ENCODE results near the gene CLIP1. TPM values are rescaled to one million over a fixed set of nuclear protein-coding genes. Genes with fewer than 3 reads are reported as not detected.

The CLIP1 gene
- total and polyA plus RNA-seq, 2 of the 4 experiments (the other 2 are of a cell fraction): 38.0 to 54.8 TPM

GRCh38 chr12:122238861-122239260 lies 183.6 kb downstream of the CLIP1 start:
- Histone ChIP-seq H2AFZ (replicated peaks; ENCODE audit: low read length, poor library complexity) (no peak overlapping the region), H2BK20ac (ENCODE audit: low read depth, low read length) (no peak overlapping the region), H3K56ac (ENCODE audit: extremely low read depth, insufficient read depth, low read length) (no peak overlapping the region), H2BK5ac (ENCODE audit: low read depth, low read length, poor library complexity, severe bottlenecking) (no peak overlapping the region), H3K9me3 (ENCODE audit: control insufficient read depth, insufficient read depth, low read length) (no peaks in the 10 kb centered on the region), H3K14ac (replicated peaks; ENCODE audit: low read depth, low read length) (no peak overlapping the region), H3K27ac (ENCODE audit: insufficient read depth, low read length) (no peak overlapping the region), H2BK15ac (ENCODE audit: low read depth, low read length) (no peak overlapping the region), H3K9me1 (ENCODE audit: insufficient read depth, low read length) (0 out of 2 replicates have a peak, but pooled peaks cover 4% of the 10 kb centered on the region), H4K91ac (ENCODE audit: insufficient read depth, low read depth, low read length) (no peak overlapping the region), H4K8ac (ENCODE audit: low read depth in 2 of 2, low read length in 2 of 2) (no peak overlapping the region), H3K18ac (ENCODE audit: low read depth, low read length) (no peak overlapping the region), H3K9ac (ENCODE audit: low read depth, low read length) (no peak overlapping the region), H2AK5ac (ENCODE audit: low read depth, low read length) (no peak overlapping the region), H3K4me1 (ENCODE audit: control insufficient read depth, insufficient read depth, low read length) (no peaks in the 10 kb centered on the region), H3K23ac (ENCODE audit: low read depth, low read length) (no peak overlapping the region), H3K4me3 (ENCODE audit: insufficient read depth, low read depth, low read length) (no peak overlapping the region), H3K27me3 (ENCODE audit: control insufficient read depth, insufficient read depth, low read length) (no peaks in the 10 kb centered on the region), H4K5ac (ENCODE audit: low read depth, low read length) (no peak overlapping the region), H2BK120ac (ENCODE audit: low read depth, low read length) (no peak overlapping the region), H3K4ac (ENCODE audit: low read depth, low read length) (no peak overlapping the region), H3K79me1 (ENCODE audit: low read depth in 1 of 2, low read length in 2 of 2) (no peaks in the 10 kb centered on the region), H2AK9ac (replicated peaks; ENCODE audit: low read depth, low read length, poor library complexity) (no peak overlapping the region), H4K20me1 (ENCODE audit: insufficient read depth, low read length) (no peaks in the 10 kb centered on the region), H3K4me2 (ENCODE audit: low read depth, low read length) (no peak overlapping the region), H3K36me3 (ENCODE audit: control insufficient read depth, insufficient read depth, low read length) (peaks cover 18% of the 10 kb centered on the region)
- ChIA-PET POLR2A (ENCODE audit: unreplicated experiment) (interaction anchor here (0.6 kb wide), 1 partner anchor 30 kb away, joined by 10 read pairs; no protein-coding TSS in a partner anchor), CTCF (no interaction called here)
- no TSS peak for BruUV-seq (replicated peaks)
- in situ Hi-C loops (cut with MboI; ENCODE audit: low sequenced_read_pairs) (no loop called here), intact Hi-C loops (cut with micrococcal nuclease) (no loop called here), dilution Hi-C loops (cut with HindIII; ENCODE audit: low sequenced_read_pairs, unreplicated experiment) (no loop called here)
- DNase-seq: no peak
- ATAC-seq (ENCODE audit: low read depth): no peak
- 80% methylated on average over 1 of the region's 5 CpGs; no CpG with 5 or more reads in 1 of the 2 experiments for WGBS, 2 experiments (ENCODE audit: extremely low coverage in 2 of 2, insufficient read length in 1 of 2)
- no peak for TF ChIP-seq CHD1 (IDR thresholded peaks at IDR 0.05; ENCODE audit: low read depth, low read length)

Data from IMR-90 (cell line).